Neuronal stem cell (in vitro differentiated cells): Measurements from ENCODE around the gene ACER1.

Source experiments
- DNase-seq: peaks from one replicate; pipeline ENCODE4 v3.0.0-alpha.2; 2013; ENCODE audit warnings: low spot score
- H2AFZ ChIP-seq: one replicate; pipeline ENCODE4 v1.6.1; 2013; ENCODE audit warnings: mild to moderate bottlenecking, low read length, inconsistent platforms
- H2AK5ac ChIP-seq: 2 replicates; pipeline ENCODE4 v1.6.1; 2013; ENCODE audit warnings: low read depth, mild to moderate bottlenecking, inconsistent platforms, low read length, moderate library complexity, mixed read lengths
- H2BK120ac ChIP-seq: 2 replicates; pipeline ENCODE4 v1.6.1; 2013; ENCODE audit warnings: low read depth, mild to moderate bottlenecking, inconsistent platforms, low read length, moderate library complexity, mixed read lengths
- H2BK12ac ChIP-seq: one replicate; pipeline ENCODE4 v1.6.1; 2013; ENCODE audit warnings: low read length, inconsistent platforms
- H2BK15ac ChIP-seq: 2 replicates; pipeline ENCODE4 v1.6.1; 2013; ENCODE audit warnings: mild to moderate bottlenecking, low read length, inconsistent platforms, mixed read lengths
- H2BK5ac ChIP-seq: one replicate; pipeline ENCODE4 v1.6.1; 2013; ENCODE audit warnings: inconsistent platforms, mild to moderate bottlenecking, low read length, moderate library complexity
- H3K14ac ChIP-seq: one replicate; pipeline ENCODE4 v1.6.1; 2013; ENCODE audit warnings: low read length, inconsistent platforms
- H3K18ac ChIP-seq: 2 replicates; pipeline ENCODE4 v1.6.1; 2013; ENCODE audit warnings: low read length, inconsistent platforms
- H3K23ac ChIP-seq: 2 replicates; pipeline ENCODE4 v1.6.1; 2013; ENCODE audit warnings: low read depth, mild to moderate bottlenecking, mixed read lengths, low read length, inconsistent platforms; ENCODE audit not compliant: poor library complexity
- H3K27ac ChIP-seq: replicated peaks from 3 replicates; pipeline ENCODE4 v1.5.1; 2013; ENCODE audit warnings: low read length, inconsistent platforms
- H3K27me3 ChIP-seq, 3 experiments: 2 replicates each; pipeline ENCODE4 v1.6.1; 2013; ENCODE audit warnings: low read length in 3 of 3, mild to moderate bottlenecking in 2 of 3, inconsistent platforms in 1 of 3, low read depth in 1 of 3, mixed read lengths in 1 of 3, moderate library complexity in 1 of 3; ENCODE audit not compliant: control insufficient read depth in 3 of 3, insufficient read depth in 3 of 3
- H3K36me3 ChIP-seq, 2 donors: replicated peaks in 1 of 2; 2 replicates each; pipeline ENCODE4 v1.6.1; 2013; ENCODE audit warnings: low read length in 2 of 2; ENCODE audit not compliant: control insufficient read depth in 2 of 2, insufficient read depth in 2 of 2
- H3K4ac ChIP-seq: 2 replicates; pipeline ENCODE4 v1.6.1; 2013; ENCODE audit warnings: inconsistent platforms, mild to moderate bottlenecking, low read length, moderate library complexity
- H3K4me1 ChIP-seq, 2 donors: 1 replicate in 1 of 2; 2 replicates in 1 of 2; pipeline ENCODE4 v1.6.1; 2013; ENCODE audit warnings: low read length in 2 of 2, low read depth in 1 of 2; ENCODE audit not compliant: control insufficient read depth in 2 of 2, insufficient read depth in 1 of 2
- H3K4me2 ChIP-seq: one replicate; pipeline ENCODE4 v1.6.1; 2013; ENCODE audit warnings: mild to moderate bottlenecking, low read length, inconsistent platforms; ENCODE audit not compliant: insufficient read depth, poor library complexity, severe bottlenecking
- H3K4me3 ChIP-seq, 2 donors: 2 replicates each; pipeline ENCODE4 v1.5.1; 2013; ENCODE audit warnings: low read length in 2 of 2, mild to moderate bottlenecking in 2 of 2, inconsistent platforms in 1 of 2, moderate library complexity in 1 of 2
- H3K79me1 ChIP-seq: one replicate; pipeline ENCODE4 v1.6.1; 2013; ENCODE audit warnings: low read depth, mild to moderate bottlenecking, inconsistent platforms, low read length, moderate library complexity
- H3K9ac ChIP-seq: one replicate; pipeline ENCODE4 v1.6.1; 2013; ENCODE audit warnings: mild to moderate bottlenecking, low read depth, low read length, inconsistent platforms; ENCODE audit not compliant: poor library complexity
- H3K9me3 ChIP-seq, 2 donors: replicated peaks in 1 of 2; 2 replicates each; pipeline versions ENCODE3 to v1.6.1; 2013; ENCODE audit warnings: low read length in 2 of 2, mild to moderate bottlenecking in 2 of 2, inconsistent platforms in 1 of 2, low read depth in 1 of 2, mixed read lengths in 1 of 2, moderate library complexity in 1 of 2; ENCODE audit not compliant: control insufficient read depth in 2 of 2, insufficient read depth in 1 of 2
- H4K8ac ChIP-seq: one replicate; pipeline ENCODE4 v1.6.1; 2013; ENCODE audit warnings: low read depth, mild to moderate bottlenecking, inconsistent platforms, low read length, moderate library complexity
- H4K91ac ChIP-seq: one replicate; pipeline ENCODE4 v1.6.1; 2013; ENCODE audit warnings: low read length, low read depth, mild to moderate bottlenecking, inconsistent platforms; ENCODE audit not compliant: poor library complexity
- WGBS, 2 donors: extraction: QIAGEN DNeasy Blood & Tissue Kit; methylation state at CpG; one replicate each; pipeline ENCODE4 v1.1.7; 2013; ENCODE audit warnings: missing lambda C conversion rate in 2 of 2, mixed read lengths in 1 of 2; ENCODE audit not compliant: insufficient read length in 2 of 2, insufficient replicate concordance in 1 of 2; ENCODE audit errors: extremely low coverage in 2 of 2; 5-methylcytosine and 5-hydroxymethylcytosine counted together

Gene ACER1

GRCh38 chr19:6273701-6274601 lies 59.5 kb downstream of the ACER1 start:
- peaks cover 32 to 41% of the 10 kb centered on the region in 2 donors for H3K4me1 ChIP-seq

GRCh38 chr19:6272913-6273600 lies 60.4 kb downstream of the ACER1 start:
- H3K9ac ChIP-seq = no peak overlapping the region

More at GRCh38 chr19:6273701-6274601, 59.5 kb downstream of the ACER1 start:
- Histone ChIP-seq H3K23ac (peak overlapping the region; percentile 27), H3K27ac (no peak overlapping the region), H3K18ac (no peak overlapping the region), H4K91ac (no peak overlapping the region), H2BK120ac (no peak overlapping the region), H3K27me3 (no peaks in the 10 kb centered on the region), H2AFZ (no peak overlapping the region), H2BK12ac (no peak overlapping the region), H3K14ac (peak overlapping the region; percentile 26), H3K79me1 (peaks cover 23% of the 10 kb centered on the region), H2BK15ac (no peak overlapping the region), H3K9me3 (no peaks in the 10 kb centered on the region), H3K36me3 (peaks cover 19 to 46% of the 10 kb centered on the region in 2 donors), H2AK5ac (no peak overlapping the region), H3K4me3 (no peak overlapping the region), H3K4ac (no peak overlapping the region), H2BK5ac (no peak overlapping the region), H4K8ac (no peak overlapping the region), H3K4me2 (no peak overlapping the region), H3K9ac (peak overlapping the region; percentile 50)
- DNase-seq = no peak
- no CpG with 5 or more reads among the region's 30 CpGs for WGBS, 2 donors

GRCh38 chr19:6272411-6272791 lies 61.0 kb downstream of the ACER1 start:
- Histone ChIP-seq H4K8ac (no peak overlapping the region), H3K4ac (no peak overlapping the region), H2BK15ac (no peak overlapping the region), H2BK5ac (no peak overlapping the region), H4K91ac (no peak overlapping the region), H3K27me3 (no peaks in the 10 kb centered on the region), H3K4me2 (no peak overlapping the region), H3K4me3 (no peak overlapping the region), H3K14ac (no peak overlapping the region), H3K18ac (peak overlapping the region; percentile 60), H3K27ac (peak overlapping the region; percentile 15), H3K9ac (peak overlapping the region; percentile 64), H2BK120ac (no peak overlapping the region), H2BK12ac (no peak overlapping the region), H2AK5ac (peak overlapping the region; percentile 38), H3K9me3 (no peaks in the 10 kb centered on the region), H3K23ac (peak overlapping the region; percentile 77), H3K4me1 (peaks cover 21 to 33% of the 10 kb centered on the region in 2 donors), H2AFZ (no peak overlapping the region), H3K36me3 (peaks cover 26 to 53% of the 10 kb centered on the region in 2 donors), H3K79me1 (peaks cover 20% of the 10 kb centered on the region)
- WGBS, 2 donors = no CpG with 5 or more reads among the region's 11 CpGs
- no peak for DNase-seq

More at GRCh38 chr19:6272913-6273600, 60.4 kb downstream of the ACER1 start:
- no peak overlapping the region for H3K4me3 ChIP-seq
- WGBS, 2 donors = no CpG with 5 or more reads among the region's 22 CpGs
- H3K9me3 ChIP-seq = no peaks in the 10 kb centered on the region
- H2BK15ac ChIP-seq = no peak overlapping the region
- H3K4me1 ChIP-seq = peaks cover 24 to 36% of the 10 kb centered on the region in 2 donors
- no peak overlapping the region for H3K27ac ChIP-seq
- H3K18ac ChIP-seq = no peak overlapping the region
- no peak overlapping the region for H2BK12ac ChIP-seq
- no peak overlapping the region for H3K23ac ChIP-seq
- no peak overlapping the region for H3K4ac ChIP-seq
- no peaks in the 10 kb centered on the region for H3K27me3 ChIP-seq
- H3K36me3 ChIP-seq = peaks cover 21 to 53% of the 10 kb centered on the region in 2 donors
- peak overlapping the region; percentile 26 for H3K14ac ChIP-seq
- DNase-seq = no peak
- H4K91ac ChIP-seq = no peak overlapping the region
- H4K8ac ChIP-seq = no peak overlapping the region
- H2BK120ac ChIP-seq = no peak overlapping the region
- peaks cover 23% of the 10 kb centered on the region for H3K79me1 ChIP-seq
- no peak overlapping the region for H3K4me2 ChIP-seq
- no peak overlapping the region for H2BK5ac ChIP-seq
- H2AFZ ChIP-seq = no peak overlapping the region
- no peak overlapping the region for H2AK5ac ChIP-seq
